ENCODE data around the gene KANSL3.

GRCh38 chr2:96558061-96558460 lies 80.1 kb downstream of the KANSL3 start:
- TF ChIP-seq POLR2AphosphoS5 (IDR thresholded peaks at IDR 0.05): no peak
- TF ChIP-seq CTCF (IDR thresholded peaks at IDR 0.05): no peak
